GM12801 (cell line): Measurements from ENCODE around the gene GADL1.

Experiments
- TF ChIP-seq, protein P1 (sequence below): IDR thresholded peaks from one replicate; pipeline ENCODE4 v1.5.1; 2011; ENCODE audit warnings: control low read depth; ENCODE audit not compliant: insufficient read length; ENCODE audit errors: extremely low read depth

The GADL1 gene

GRCh38 chr3:30688776-30689641 lies 205.5 kb downstream of the GADL1 start:
- TF ChIP-seq, protein P1, sequence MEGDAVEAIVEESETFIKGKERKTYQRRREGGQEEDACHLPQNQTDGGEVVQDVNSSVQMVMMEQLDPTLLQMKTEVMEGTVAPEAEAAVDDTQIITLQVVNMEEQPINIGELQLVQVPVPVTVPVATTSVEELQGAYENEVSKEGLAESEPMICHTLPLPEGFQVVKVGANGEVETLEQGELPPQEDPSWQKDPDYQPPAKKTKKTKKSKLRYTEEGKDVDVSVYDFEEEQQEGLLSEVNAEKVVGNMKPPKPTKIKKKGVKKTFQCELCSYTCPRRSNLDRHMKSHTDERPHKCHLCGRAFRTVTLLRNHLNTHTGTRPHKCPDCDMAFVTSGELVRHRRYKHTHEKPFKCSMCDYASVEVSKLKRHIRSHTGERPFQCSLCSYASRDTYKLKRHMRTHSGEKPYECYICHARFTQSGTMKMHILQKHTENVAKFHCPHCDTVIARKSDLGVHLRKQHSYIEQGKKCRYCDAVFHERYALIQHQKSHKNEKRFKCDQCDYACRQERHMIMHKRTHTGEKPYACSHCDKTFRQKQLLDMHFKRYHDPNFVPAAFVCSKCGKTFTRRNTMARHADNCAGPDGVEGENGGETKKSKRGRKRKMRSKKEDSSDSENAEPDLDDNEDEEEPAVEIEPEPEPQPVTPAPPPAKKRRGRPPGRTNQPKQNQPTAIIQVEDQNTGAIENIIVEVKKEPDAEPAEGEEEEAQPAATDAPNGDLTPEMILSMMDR, result no peak

DNA sequence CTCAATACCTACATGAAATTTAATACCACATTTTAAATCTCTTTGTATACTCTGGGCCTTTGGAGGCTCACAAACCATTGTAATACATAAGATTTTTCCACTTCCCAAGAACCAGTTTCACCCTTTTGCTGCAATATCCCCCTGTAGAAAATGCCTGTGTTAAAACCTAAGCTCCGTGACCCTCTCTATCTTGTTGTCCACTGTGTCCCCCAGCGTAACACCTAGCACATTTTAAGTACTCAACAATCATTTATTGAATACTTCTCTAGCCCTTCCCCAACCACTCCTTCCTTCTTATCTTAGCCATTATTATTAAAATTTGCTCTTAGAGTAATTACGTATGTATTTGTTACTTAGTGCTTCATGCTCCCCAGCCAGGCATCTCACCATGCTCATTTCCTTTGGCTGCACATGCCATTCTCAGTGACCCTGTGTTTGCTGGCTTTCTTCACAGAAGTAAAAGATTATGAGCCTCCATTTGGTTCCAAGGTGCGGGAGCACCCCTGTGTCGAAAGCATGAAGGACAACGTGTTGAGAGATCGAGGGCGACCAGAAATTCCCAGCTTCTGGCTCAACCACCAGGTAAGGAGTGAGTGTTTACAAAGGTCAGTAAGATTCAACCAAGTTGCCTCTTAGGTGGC lies 206.4 kb downstream of the GADL1 start:
- TF ChIP-seq, protein P1, result no peak

DNA sequence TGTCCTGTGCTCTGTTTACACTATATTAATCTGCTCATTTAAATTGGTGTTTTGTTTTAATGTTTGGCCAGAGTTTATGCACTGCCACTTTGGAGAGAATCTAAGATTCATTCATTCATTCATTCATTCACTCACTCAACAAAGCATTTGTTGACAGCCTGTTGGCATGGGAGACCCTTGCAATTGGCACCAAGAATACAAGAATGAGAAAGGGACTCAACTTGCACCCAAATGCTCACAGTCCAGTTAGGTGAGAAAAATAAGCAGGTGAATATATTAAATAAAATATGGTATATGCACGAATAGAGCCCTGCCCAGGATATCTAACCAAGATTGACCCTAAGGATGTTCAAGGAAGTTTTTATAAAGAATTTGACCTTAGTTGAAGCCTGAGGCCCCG lies 207.7 kb downstream of the GADL1 start:
- TF ChIP-seq, protein P1, result no peak

GRCh38 chr3:30686176-30686575 lies 208.3 kb downstream of the GADL1 start:
- TF ChIP-seq, protein P1, result no peak

- TF ChIP-seq, protein P1, result no peak
Measured at GRCh38 chr3:30685267-30685667, 209.2 kb downstream of the GADL1 start.

DNA sequence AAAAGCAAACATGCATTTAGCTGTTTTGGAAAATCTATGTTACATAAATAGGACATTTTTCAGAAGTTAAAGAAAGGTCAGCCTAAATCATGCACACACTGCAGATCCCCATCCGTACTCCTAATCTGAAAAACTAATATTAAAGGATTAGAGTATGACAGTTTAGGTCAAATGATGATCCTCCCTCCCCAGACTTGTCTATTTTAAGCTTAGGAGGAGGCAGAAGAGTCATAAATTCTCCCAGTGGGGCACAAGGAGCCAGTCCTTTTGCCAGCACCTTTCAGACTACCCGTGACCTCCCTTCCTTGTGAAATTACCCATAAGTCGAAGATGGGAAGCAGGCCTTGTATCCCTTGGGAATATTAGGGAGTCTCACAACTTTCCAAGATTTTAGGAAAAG lies 210.1 kb downstream of the GADL1 start:
- TF ChIP-seq, protein P1, result no peak

- TF ChIP-seq, protein P1, result no peak
Measured at GRCh38 chr3:30683769-30684168, 210.7 kb downstream of the GADL1 start.
